Esophagus (tissue), 2 donors: ENCODE data around the gene ZNF557. TPM values are rescaled to one million over a fixed set of nuclear protein-coding genes. Genes with fewer than 3 reads are reported as not detected.

ENCODE experiments used
- H3K27ac ChIP-seq, 2 donors: one replicate each; pipeline ENCODE4 v1.5.1; 2013; ENCODE audit warnings: low read depth in 2 of 2, mild to moderate bottlenecking in 2 of 2, inconsistent platforms in 1 of 2, low read length in 1 of 2, moderate library complexity in 1 of 2
- H3K27me3 ChIP-seq, 2 donors: one replicate each; pipeline ENCODE4 v1.6.1; 2013; ENCODE audit warnings: low read length in 2 of 2, control low read depth in 1 of 2, mild to moderate bottlenecking in 1 of 2; ENCODE audit not compliant: insufficient read depth in 2 of 2, control insufficient read depth in 1 of 2
- H3K36me3 ChIP-seq, 2 donors: one replicate each; pipeline ENCODE4 v1.6.1; 2013; ENCODE audit warnings: low read length in 1 of 2; ENCODE audit not compliant: control insufficient read depth in 2 of 2, insufficient read depth in 2 of 2
- H3K4me1 ChIP-seq, 2 donors: one replicate each; pipeline ENCODE4 v1.6.1; 2013; ENCODE audit warnings: low read length in 1 of 2; ENCODE audit not compliant: control insufficient read depth in 2 of 2, insufficient read depth in 2 of 2
- H3K4me3 ChIP-seq, 2 donors: one replicate each; pipeline ENCODE4 v1.5.1; 2013; ENCODE audit warnings: low read length in 2 of 2, mild to moderate bottlenecking in 2 of 2, low read depth in 1 of 2, moderate library complexity in 1 of 2
- H3K9me3 ChIP-seq, 2 donors: one replicate each; pipeline ENCODE4 v1.6.1; 2013; ENCODE audit warnings: mild to moderate bottlenecking in 2 of 2, low read depth in 1 of 2, low read length in 1 of 2, moderate library complexity in 1 of 2; ENCODE audit not compliant: control insufficient read depth in 2 of 2, insufficient read depth in 1 of 2
- WGBS, 2 donors: extraction: QIAGEN DNeasy Blood & Tissue Kit; methylation state at CpG; one replicate each; pipeline ENCODE4 v1.1.7; 2013; 5-methylcytosine and 5-hydroxymethylcytosine counted together
- polyA plus RNA-seq, 2 donors: library from polyadenylated mRNA; stranded (reverse); fragments of 200-250 nt; gene quantifications; one replicate each; pipeline ENCODE4 v1.2.3, GENCODE V29; 2013
- donor health status: healthy with polysubstance abuse.
- donor health status: Bipolar disorder and iron deficiency.

ZNF557 gene
- polyA plus RNA-seq, 2 donors = 1.7 to 2.4 TPM

DNA sequence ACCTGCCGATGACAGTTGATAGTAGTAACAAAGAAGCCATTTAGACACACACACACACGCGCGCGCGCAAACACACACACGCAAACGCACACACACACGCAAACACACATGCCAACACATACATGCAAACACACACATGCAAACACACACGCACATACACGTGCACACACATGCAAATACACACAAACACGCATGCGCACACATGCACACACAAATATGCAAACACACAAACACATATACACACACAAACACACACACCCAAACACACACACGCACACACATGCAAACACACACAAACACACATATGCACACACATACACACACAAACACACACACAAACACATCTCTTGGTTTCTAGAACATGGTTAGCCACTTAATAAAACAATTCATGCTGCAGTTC is 50.1 kb downstream of the ZNF557 start:
- peaks cover 7 to 10% of the 10 kb centered on the region in 2 donors for H3K36me3 ChIP-seq
- H3K4me1 ChIP-seq = no peaks in the 10 kb centered on the region
- H3K9me3 ChIP-seq = no peaks in the 10 kb centered on the region
- 80 to 91% methylated on average over 14 of the region's 14 CpGs for WGBS, 2 donors
- no peak overlapping the region for H3K4me3 ChIP-seq
- H3K27me3 ChIP-seq = no peaks in the 10 kb centered on the region
- H3K27ac ChIP-seq = no peak overlapping the region

DNA sequence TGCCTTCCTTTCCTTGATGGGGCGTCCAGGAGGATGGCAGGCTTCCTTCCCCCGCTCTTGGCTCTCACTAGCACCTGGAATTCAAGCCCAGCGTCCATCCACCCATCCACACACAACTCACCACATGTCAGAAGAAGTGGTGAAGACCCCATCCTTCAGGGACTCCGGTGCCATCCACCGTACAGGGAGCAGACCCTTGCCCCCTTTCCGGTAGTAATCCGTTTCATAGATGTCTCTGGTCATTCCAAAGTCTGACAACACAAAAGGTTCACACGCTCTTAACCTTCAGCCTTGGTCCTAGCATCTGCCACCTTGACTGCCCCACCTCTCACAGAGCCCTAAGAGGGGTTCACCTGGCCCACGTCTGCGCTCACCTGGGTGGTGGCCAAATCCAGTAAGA is 51.0 kb downstream of the ZNF557 start:
- Histone ChIP-seq H3K27ac (no peak overlapping the region), H3K4me1 (no peaks in the 10 kb centered on the region), H3K9me3 (peaks cover 0 to 6% of the 10 kb centered on the region in 2 donors), H3K27me3 (no peaks in the 10 kb centered on the region), H3K4me3 (no peak overlapping the region), H3K36me3 (peaks cover 11 to 16% of the 10 kb centered on the region in 2 donors)
- WGBS, 2 donors = 94 to 95% methylated on average over 10 of the region's 10 CpGs

- Histone ChIP-seq H3K4me3 (no peak overlapping the region), H3K27me3 (no peaks in the 10 kb centered on the region), H3K9me3 (peaks cover 0 to 19% of the 10 kb centered on the region in 2 donors), H3K27ac (no peak overlapping the region), H3K4me1 (no peaks in the 10 kb centered on the region), H3K36me3 (peaks cover 9 to 26% of the 10 kb centered on the region in 2 donors)
- 96 to 97% methylated on average over 16 of the region's 16 CpGs for WGBS, 2 donors
Observed at GRCh38 chr19:7122701-7123100, 53.2 kb downstream of the ZNF557 start.

DNA sequence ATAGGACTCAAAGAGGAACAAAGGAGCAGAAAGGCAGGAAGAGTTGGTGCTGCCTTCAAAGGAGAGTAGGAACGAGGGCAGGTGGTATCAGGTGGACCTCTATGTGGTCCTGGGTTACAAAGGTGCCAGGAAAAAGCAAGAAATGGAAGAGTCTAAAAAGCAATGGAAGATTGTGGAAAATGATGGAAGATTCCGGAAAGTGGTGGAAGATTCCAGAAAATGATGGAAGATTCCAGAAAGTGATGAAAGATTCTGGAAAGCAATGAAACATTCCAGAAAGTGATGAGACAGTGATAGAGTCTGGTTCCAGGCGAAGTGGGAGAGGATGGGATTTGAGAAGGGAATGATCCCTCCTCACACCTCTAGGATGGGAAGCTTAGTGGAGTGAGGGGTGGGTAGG is 55.3 kb downstream of the ZNF557 start:
- H3K36me3 ChIP-seq = peaks cover 9 to 24% of the 10 kb centered on the region in 2 donors

GRCh38 chr19:7125221-7125620 is 55.7 kb downstream of the ZNF557 start:
- peaks cover 0 to 19% of the 10 kb centered on the region in 2 donors for H3K9me3 ChIP-seq
- no peak overlapping the region for H3K27ac ChIP-seq
- no peak overlapping the region for H3K4me3 ChIP-seq
- no peaks in the 10 kb centered on the region for H3K4me1 ChIP-seq
- no peaks in the 10 kb centered on the region for H3K27me3 ChIP-seq
- peaks cover 9 to 26% of the 10 kb centered on the region in 2 donors for H3K36me3 ChIP-seq
- 95 to 98% methylated on average over 16 of the region's 16 CpGs for WGBS, 2 donors

More for the DNA sequence above, 55.3 kb downstream of the ZNF557 start:
- Histone ChIP-seq H3K9me3 (peaks cover 0 to 19% of the 10 kb centered on the region in 2 donors), H3K4me3 (no peak overlapping the region), H3K4me1 (no peaks in the 10 kb centered on the region), H3K27me3 (no peaks in the 10 kb centered on the region), H3K27ac (no peak overlapping the region)
- 61 to 73% methylated on average over 3 of the region's 3 CpGs for WGBS, 2 donors

DNA sequence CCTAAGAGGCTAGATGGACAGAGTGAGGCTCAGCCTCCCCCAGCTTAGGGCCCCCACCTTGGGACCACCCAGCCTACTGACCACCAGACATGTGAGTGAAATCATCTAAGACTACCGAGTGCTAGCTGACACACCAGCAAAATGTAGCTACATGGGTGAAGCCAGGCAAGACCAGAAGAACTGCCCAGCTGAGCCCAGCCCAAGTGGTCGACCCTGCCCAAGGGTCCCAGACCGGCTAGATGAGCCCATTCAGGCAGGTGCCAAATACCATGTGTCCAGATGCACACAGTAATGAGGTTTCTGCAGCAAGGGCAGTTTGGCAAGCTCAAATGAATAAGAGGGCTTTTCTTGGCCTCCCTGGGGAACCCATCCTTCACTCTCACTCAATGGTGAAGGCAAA is 56.6 kb downstream of the ZNF557 start:
- peaks cover 0 to 19% of the 10 kb centered on the region in 2 donors for H3K9me3 ChIP-seq
- H3K27me3 ChIP-seq = no peaks in the 10 kb centered on the region
- H3K36me3 ChIP-seq = peaks cover 9 to 20% of the 10 kb centered on the region in 2 donors
- H3K27ac ChIP-seq = no peak overlapping the region
- 92 to 97% methylated on average over 3 of the region's 3 CpGs for WGBS, 2 donors
- H3K4me1 ChIP-seq = no peaks in the 10 kb centered on the region
- H3K4me3 ChIP-seq = no peak overlapping the region

DNA sequence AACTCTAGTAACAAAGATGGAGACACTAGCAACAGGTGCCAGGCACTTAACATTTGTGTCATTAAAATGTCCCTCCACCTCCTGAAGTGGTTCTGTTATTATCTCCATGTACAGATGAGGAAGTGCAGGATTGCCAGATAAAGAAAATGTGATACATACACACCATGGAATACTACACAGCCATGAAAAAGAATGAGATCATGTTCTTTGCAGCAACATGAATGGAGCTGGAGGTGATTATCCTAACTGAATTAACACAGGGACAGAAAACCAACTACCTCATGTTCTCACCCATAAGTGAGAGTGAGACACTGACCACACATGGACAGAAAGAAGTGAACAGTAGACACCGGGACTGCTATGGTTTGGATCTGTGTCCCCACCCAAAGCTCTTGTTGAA is 60.5 kb downstream of the ZNF557 start:
- Histone ChIP-seq H3K27ac (no peak overlapping the region), H3K4me1 (no peaks in the 10 kb centered on the region), H3K9me3 (peaks cover 0 to 20% of the 10 kb centered on the region in 2 donors), H3K36me3 (peaks cover 9 to 25% of the 10 kb centered on the region in 2 donors), H3K4me3 (no peak overlapping the region), H3K27me3 (no peaks in the 10 kb centered on the region)
- 100% methylated on average over 1 of the region's 1 CpG for WGBS, 2 donors

GRCh38 chr19:7132054-7132453 is 62.6 kb downstream of the ZNF557 start:
- 96 to 97% methylated on average over 16 of the region's 16 CpGs for WGBS, 2 donors
- peaks cover 0 to 9% of the 10 kb centered on the region in 2 donors for H3K36me3 ChIP-seq
- H3K4me3 ChIP-seq = no peak overlapping the region
- H3K27ac ChIP-seq = no peak overlapping the region
- H3K9me3 ChIP-seq = peaks cover 0 to 2% of the 10 kb centered on the region in 2 donors
- no peaks in the 10 kb centered on the region for H3K27me3 ChIP-seq
- no peaks in the 10 kb centered on the region for H3K4me1 ChIP-seq

DNA sequence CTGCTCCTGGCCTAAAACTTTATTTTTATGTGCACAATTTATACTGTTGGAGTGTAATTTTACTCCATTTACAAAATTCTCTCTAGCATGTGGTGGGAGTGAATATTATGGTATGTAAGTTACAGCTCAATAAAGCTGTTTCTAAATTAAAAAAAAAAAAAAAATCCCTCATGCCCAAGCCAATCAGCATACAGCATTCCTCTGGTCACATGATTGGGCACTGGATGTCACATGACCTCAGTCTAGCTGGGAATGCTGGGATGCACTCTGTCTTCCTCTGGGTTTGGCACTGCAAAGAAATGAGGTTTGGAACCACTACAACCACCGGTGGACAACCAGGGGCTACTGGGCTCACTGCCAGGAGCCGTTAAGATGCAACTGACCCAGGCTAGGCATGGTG is 67.6 kb downstream of the ZNF557 start:
- peaks cover under 1 to 2% of the 10 kb centered on the region in 2 donors for H3K9me3 ChIP-seq
- no peak overlapping the region for H3K27ac ChIP-seq
- peaks cover 0 to 5% of the 10 kb centered on the region in 2 donors for H3K36me3 ChIP-seq
- H3K4me1 ChIP-seq = no peaks in the 10 kb centered on the region
- WGBS, 2 donors = 55 to 80% methylated on average over 2 of the region's 2 CpGs
- no peak overlapping the region for H3K4me3 ChIP-seq
- H3K27me3 ChIP-seq = no peaks in the 10 kb centered on the region
